ENCODE results near the gene RPS19. TPM values are rescaled to one million over a fixed set of nuclear protein-coding genes. Genes with fewer than 3 reads are reported as not detected.

RPS19 gene
- total and polyA plus RNA-seq, 7 donors = 593 to 2,236 (median 962) TPM

GRCh38 chr19:41921577-41922576 lies 61.8 kb downstream of the RPS19 start:
- DNase-seq = peak in 1 of 2 donors; percentile 47

More at GRCh38 chr19:41921577-41922576, 61.8 kb downstream of the RPS19 start:
- no peak for ATAC-seq
- Histone ChIP-seq H3K27ac (no peak overlapping the region), H3K27me3 (ENCODE audit: insufficient read depth in 3 of 3, low read length in 2 of 3) (peaks cover 0 to 88% (median 40%) of the 10 kb centered on the region in 3 donors), H3K4me3 (no peak overlapping the region), H3K9me3 (no peaks in the 10 kb centered on the region), H3K4me1 (no peaks in the 10 kb centered on the region), H3K36me3 (ENCODE audit: insufficient read depth in 1 of 2, low read depth in 1 of 2) (no peaks in the 10 kb centered on the region)
- TF ChIP-seq CTCF (IDR thresholded peaks at IDR 0.05) = no peak
- intact Hi-C loops (cut with DNase I) = no loop called here
- WGBS, 3 donors = 4 to 7% (median 5%) methylated on average over 16 to 22 of the region's 22 CpGs

Other genes with a start within 250 kb of the RPS19 start
- gene CEACAM4, start 233.2 kb upstream of the RPS19 start, total RNA-seq = under 1 TPM in 2 of 4 donors, not detected in 2; 0.17 to 0.73 TPM
- under 1 TPM in 1 of 3 donors, not detected in 2; 0.03 TPM for gene CEACAM4, start 233.2 kb upstream of the RPS19 start, polyA plus RNA-seq
- under 1 TPM in 2 of 4 donors, not detected in 2; 0.15 to 0.32 TPM for gene CEACAM7, start 172.0 kb upstream of the RPS19 start, total RNA-seq
- gene CEACAM7, start 172.0 kb upstream of the RPS19 start, polyA plus RNA-seq = under 1 TPM in 1 of 3 donors, not detected in 2; 0.01 TPM
- gene CEACAM5, start 151.6 kb upstream of the RPS19 start, total RNA-seq = under 1 TPM in 2 of 4 donors, not detected in 2; 0.69 TPM
- under 1 TPM in 1 of 3 donors, not detected in 2; 0.04 TPM for gene CEACAM5, start 151.6 kb upstream of the RPS19 start, polyA plus RNA-seq
- gene CEACAM6, start 104.7 kb upstream of the RPS19 start, total RNA-seq = under 1 TPM in 2 of 4 donors, not detected in 2; 0.17 to 0.27 TPM
- under 1 TPM in 2 of 3 donors, not detected in 1; 0.03 TPM for gene CEACAM6, start 104.7 kb upstream of the RPS19 start, polyA plus RNA-seq
- under 1 TPM in 1 of 4 donors, not detected in 3; 0.59 TPM for gene CEACAM3, start 63.7 kb upstream of the RPS19 start, total RNA-seq
- gene CEACAM3, start 63.7 kb upstream of the RPS19 start, polyA plus RNA-seq = under 1 TPM in 2 of 3 donors, not detected in 1; 0.01 to 0.05 TPM
- gene LYPD4, start 15.6 kb upstream of the RPS19 start, total RNA-seq = not detected
- gene LYPD4, start 15.6 kb upstream of the RPS19 start, polyA plus RNA-seq = not detected
- not detected for gene DMRTC2, start 15.2 kb upstream of the RPS19 start, total RNA-seq
- gene DMRTC2, start 15.2 kb upstream of the RPS19 start, polyA plus RNA-seq = not detected
- 1 to 10 TPM in 2 of 4 donors, under 1 TPM in 2; 0.30 to 1.4 (median 0.91) TPM for gene CD79A, start 17.0 kb downstream of the RPS19 start, total RNA-seq
- 1 to 10 TPM in 1 of 3 donors, under 1 TPM in 2; 0.30 to 1.3 (median 0.87) TPM for gene CD79A, start 17.0 kb downstream of the RPS19 start, polyA plus RNA-seq
- 10 to 100 TPM; 15.8 to 22.2 (median 21.3) TPM for gene ARHGEF1, start 22.9 kb downstream of the RPS19 start, total RNA-seq
- 10 to 100 TPM; 20.4 to 28.0 (median 20.7) TPM for gene ARHGEF1, start 22.9 kb downstream of the RPS19 start, polyA plus RNA-seq
- gene ERFL, start 68.2 kb downstream of the RPS19 start, total RNA-seq = not detected
- gene ERFL, start 68.2 kb downstream of the RPS19 start, polyA plus RNA-seq = under 1 TPM in 1 of 3 donors, not detected in 2; 0.03 TPM
- gene RABAC1, start 99.1 kb downstream of the RPS19 start, total RNA-seq = 10 to 100 TPM; 48.9 to 65.3 (median 55.9) TPM
- gene RABAC1, start 99.1 kb downstream of the RPS19 start, polyA plus RNA-seq = 100 to 1,000 TPM in 2 of 3 donors, 10 to 100 TPM in 1; 97.6 to 131 (median 102) TPM
- gene ATP1A3, start 134.0 kb downstream of the RPS19 start, total RNA-seq = under 1 TPM in 2 of 4 donors, not detected in 2; 0.15 to 0.24 TPM
- under 1 TPM in 2 of 3 donors, not detected in 1; 0.12 to 0.17 TPM for gene ATP1A3, start 134.0 kb downstream of the RPS19 start, polyA plus RNA-seq
- under 1 TPM; 0.42 to 0.88 (median 0.54) TPM for gene GRIK5, start 210.0 kb downstream of the RPS19 start, total RNA-seq
- under 1 TPM; 0.26 to 0.45 (median 0.29) TPM for gene GRIK5, start 210.0 kb downstream of the RPS19 start, polyA plus RNA-seq
- 10 to 100 TPM in 2 of 4 donors, 1 to 10 TPM in 2; 8.7 to 11.2 (median 9.8) TPM for gene ZNF574, start 215.9 kb downstream of the RPS19 start, total RNA-seq
- gene ZNF574, start 215.9 kb downstream of the RPS19 start, polyA plus RNA-seq = 1 to 10 TPM; 6.4 to 8.4 (median 6.9) TPM